GM23338 (cell line): ENCODE measurements around the gene KLC1. TPM values are rescaled to one million over a fixed set of nuclear protein-coding genes. Genes with fewer than 3 reads are reported as not detected.
A peak's percentile ranks its signal among the peaks of the same experiment; 100 is the strongest.

Source experiments
- ATAC-seq: fragments of 200-7000 bp; cut with Tn5 transposase; 3 replicates; pipeline ENCODE4 v1.9.1; 2020
- DNase-seq: peaks from one replicate; pipeline ENCODE4 v3.0.0-alpha.2; 2015; ENCODE audit warnings: low spot score
- H2AFZ ChIP-seq: fragments of 200-600 bp; sonication (generic); 2 replicates; pipeline ENCODE4 v1.8.0; 2016; ENCODE audit warnings: antibody characterized with exemption, mild to moderate bottlenecking, moderate library complexity
- H3F3A ChIP-seq: fragments of 200-600 bp; sonication (generic); replicated peaks from 2 replicates; pipeline ENCODE4 v1.8.0; 2017; ENCODE audit warnings: antibody characterized with exemption, mixed run types, low read depth
- H3K27ac ChIP-seq: fragments of 200-600 bp; sonication (generic); 2 replicates; pipeline ENCODE4 v1.6.1; 2016; ENCODE audit warnings: low read depth
- H3K27me3 ChIP-seq: fragments of 200-600 bp; sonication (generic); 2 replicates; pipeline ENCODE4 v1.8.0; 2016; ENCODE audit warnings: mild to moderate bottlenecking, mixed run types, moderate library complexity; ENCODE audit not compliant: insufficient read depth
- H3K36me3 ChIP-seq: fragments of 200-600 bp; sonication (generic); 2 replicates; pipeline ENCODE4 v1.8.0; 2016; ENCODE audit warnings: mild to moderate bottlenecking; ENCODE audit not compliant: insufficient read depth
- H3K4me1 ChIP-seq: fragments of 200-600 bp; sonication (generic); 2 replicates; pipeline ENCODE4 v1.8.0; 2016; ENCODE audit warnings: mild to moderate bottlenecking, moderate library complexity; ENCODE audit not compliant: insufficient read depth
- H3K4me2 ChIP-seq: fragments of 200-600 bp; sonication (generic); 2 replicates; pipeline ENCODE4 v1.7.1; 2017; ENCODE audit warnings: mixed run types
- H3K4me3 ChIP-seq: fragments of 200-600 bp; sonication (generic); 2 replicates; pipeline ENCODE4 v1.6.1; 2016; ENCODE audit warnings: mixed run types
- H3K79me2 ChIP-seq: fragments of 200-600 bp; sonication (generic); replicated peaks from 2 replicates; pipeline ENCODE4 v1.8.0; 2017; ENCODE audit warnings: mild to moderate bottlenecking; ENCODE audit not compliant: insufficient read depth
- H3K9me2 ChIP-seq: fragments of 200-600 bp; sonication (generic); 2 replicates; pipeline ENCODE4 v1.8.0; 2017; ENCODE audit not compliant: insufficient read depth
- H4K20me1 ChIP-seq: fragments of 200-600 bp; sonication (generic); replicated peaks from 2 replicates; pipeline ENCODE4 v1.8.0; 2017; ENCODE audit warnings: mild to moderate bottlenecking; ENCODE audit not compliant: insufficient read depth
- H3K27ac Mint-ChIP-seq: 2 replicates; pipeline ENCODE4 v1.8.0; 2020; ENCODE audit warnings: inconsistent platforms, mild to moderate bottlenecking, moderate library complexity, mixed read lengths
- H3K27me3 Mint-ChIP-seq: 3 replicates; pipeline ENCODE4 v1.8.0; 2022; ENCODE audit warnings: low read depth, mild to moderate bottlenecking, moderate library complexity, mixed read lengths, inconsistent platforms; ENCODE audit not compliant: insufficient read depth, poor library complexity
- H3K36me3 Mint-ChIP-seq: 3 replicates; pipeline ENCODE4 v1.8.0; 2021; ENCODE audit warnings: low read depth, mild to moderate bottlenecking, inconsistent platforms, moderate library complexity, mixed read lengths
- H3K4me1 Mint-ChIP-seq: 3 replicates; pipeline ENCODE4 v1.8.0; 2020; ENCODE audit warnings: mild to moderate bottlenecking, inconsistent platforms, mixed read lengths
- H3K4me3 Mint-ChIP-seq: 3 replicates; pipeline ENCODE4 v1.8.0; 2021; ENCODE audit warnings: moderate library complexity, mild to moderate bottlenecking, inconsistent platforms, mixed read lengths
- H3K9me3 Mint-ChIP-seq: 3 replicates; pipeline ENCODE4 v1.8.0; 2020; ENCODE audit warnings: moderate library complexity, mild to moderate bottlenecking, inconsistent platforms, mixed read lengths
- CREB1 ChIP-seq: fragments of 250-450 bp; sonication (Bioruptor Pico); IDR thresholded peaks from 2 replicates; pipeline ENCODE4 v1.5.0; 2020; ENCODE audit warnings: low read depth, mild to moderate bottlenecking, moderate library complexity
- CTCF ChIP-seq, 2 experiments: fragments of 200-600 bp in 1 of 2; sonication (generic) in 1 of 2; conservative IDR thresholded peaks; 2 replicates each; pipeline versions ENCODE4 v1.5.1 to v1.6.1; 2016 to 2017; ENCODE audit warnings: antibody characterized with exemption in 2 of 2, low read depth in 2 of 2, mild to moderate bottlenecking in 2 of 2, moderate library complexity in 1 of 2
- ETS1 ChIP-seq: IDR thresholded peaks from 2 replicates; pipeline ENCODE4 v1.6.1; 2016; ENCODE audit warnings: antibody characterized with exemption
- EZH2 ChIP-seq: fragments of 200-600 bp; sonication (generic); IDR thresholded peaks from one replicate; pipeline ENCODE4 v1.8.0; 2017; ENCODE audit warnings: antibody characterized with exemption, mild to moderate bottlenecking, low read depth; ENCODE audit not compliant: unreplicated experiment
- EZH2phosphoT487 ChIP-seq: fragments of 200-600 bp; sonication (generic); IDR thresholded peaks from one replicate; pipeline ENCODE4 v1.8.1; 2018; ENCODE audit warnings: antibody characterized with exemption; ENCODE audit not compliant: unreplicated experiment
- JUNB ChIP-seq: IDR thresholded peaks from one replicate; pipeline ENCODE4 v1.6.1; 2016; ENCODE audit warnings: antibody characterized with exemption; ENCODE audit not compliant: unreplicated experiment
- NANOG ChIP-seq: IDR thresholded peaks from 2 replicates; pipeline ENCODE4 v1.6.1; 2016; ENCODE audit warnings: antibody characterized with exemption, borderline replicate concordance
- POLR2AphosphoS5 ChIP-seq: IDR thresholded peaks from 2 replicates; pipeline ENCODE4 v1.6.1; 2016; ENCODE audit warnings: antibody characterized with exemption, low read depth
- REST ChIP-seq: IDR thresholded peaks from one replicate; pipeline ENCODE4 v1.6.1; 2018; ENCODE audit warnings: antibody characterized with exemption; ENCODE audit not compliant: unreplicated experiment
- STAT1 ChIP-seq: IDR thresholded peaks from one replicate; pipeline ENCODE4 v1.6.1; 2016; ENCODE audit warnings: antibody characterized with exemption; ENCODE audit not compliant: unreplicated experiment
- ZNF114 ChIP-seq: fragments of 250-450 bp; sonication (Bioruptor Pico); IDR thresholded peaks from 2 replicates; pipeline ENCODE4 v1.5.0; 2020; ENCODE audit warnings: mild to moderate bottlenecking, moderate library complexity
- ZNF331 ChIP-seq: fragments of 250-450 bp; sonication (Bioruptor Pico); IDR thresholded peaks from 2 replicates; pipeline ENCODE4 v1.5.0; 2020; ENCODE audit warnings: low read depth, mild to moderate bottlenecking, moderate library complexity
- ZNF462 ChIP-seq: fragments of 250-450 bp; sonication (Bioruptor Pico); IDR thresholded peaks from 2 replicates; pipeline ENCODE4 v1.5.0; 2020; ENCODE audit warnings: mild to moderate bottlenecking, moderate library complexity
- polyA plus RNA-seq: library from polyadenylated mRNA; unstranded; fragments of >200 nt; fragmentation: Nextera tagmentation; extraction: Ambion mirVana; gene quantifications from 2 replicates; pipeline ENCODE4 v1.2.1, GENCODE V29; 2016
- total RNA-seq: library from RNA; depleted of rRNA; stranded (reverse); fragments of >200 nt; shearing (Covaris generic); gene quantifications from 2 replicates; pipeline ENCODE4 v1.2.3, GENCODE V29; 2014

The KLC1 gene
- total and polyA plus RNA-seq, 2 experiments from 2014 or later = 165 to 308 TPM

- Histone ChIP-seq H3K79me2 (no peaks in the 10 kb centered on the region), H3K27me3 (no peaks in the 10 kb centered on the region), H3K9me2 (no peaks in the 10 kb centered on the region), H3K4me2 (no peak overlapping the region), H3K36me3 (no peaks in the 10 kb centered on the region), H3F3A (peaks cover 7% of the 10 kb centered on the region; the same call in 1 of the 2 replicates), H2AFZ (no peak overlapping the region), H3K4me1 (no peaks in the 10 kb centered on the region; the same call in 1 of the 2 replicates), H3K4me3 (no peak overlapping the region), H4K20me1 (no peaks in the 10 kb centered on the region; the same call in 1 of the 2 replicates), H3K27ac (peak overlapping the region; percentile 90)
- Mint-ChIP-seq H3K9me3 (no peaks in the 10 kb centered on the region; the same call in 2 of the 3 replicates), H3K4me3 (no peak overlapping the region), H3K27ac (no peak overlapping the region), H3K27me3 (peaks cover 2% of the 10 kb centered on the region), H3K36me3 (peaks cover 13% of the 10 kb centered on the region), H3K4me1 (peaks cover 15% of the 10 kb centered on the region)
- ATAC-seq (no peak), DNase-seq (no peak)
- no peak for TF ChIP-seq ETS1
- no peak for TF ChIP-seq EZH2
- no peak for TF ChIP-seq CTCF (conservative IDR thresholded peaks at IDR 0.05; ENCODE audit: low read depth in 2 of 2)
- TF ChIP-seq STAT1 = no peak
- no peak for TF ChIP-seq ZNF462 (CRISPR knock-in tag)
- no peak for TF ChIP-seq EZH2phosphoT487
- no peak for TF ChIP-seq JUNB
- no peak for TF ChIP-seq POLR2AphosphoS5
- TF ChIP-seq ZNF331 (CRISPR knock-in tag) = no peak
- no peak for TF ChIP-seq NANOG
- TF ChIP-seq ZNF114 (CRISPR knock-in tag) = no peak
- TF ChIP-seq REST = no peak
- no peak for TF ChIP-seq CREB1 (CRISPR knock-in tag)
These were observed 35.4 kb upstream of the KLC1 start for GRCh38 chr14:103593577-103593976.
